H1 (cell line): ENCODE measurements around the gene OSBPL6. TPM values are rescaled to one million over a fixed set of nuclear protein-coding genes. Genes with fewer than 3 reads are reported as not detected.
A peak's percentile ranks its signal among the peaks of the same experiment; 100 is the strongest.

Experiments
- CTCF ChIA-PET: fragments of 300-600 bp; sonication (Branson Sonifier 250); formaldehyde crosslinking; loops from one replicate; lab custom pipeline; 2021; ENCODE audit not compliant: partially characterized antibody; lab: Charles Lee
- POLR2A ChIA-PET: fragments of 300-600 bp; sonication (Branson Sonifier 250); formaldehyde crosslinking; loops from one replicate; lab custom pipeline; 2021; ENCODE audit warnings: inconsistent platforms; ENCODE audit not compliant: partially characterized antibody; lab: Charles Lee
- DNase-seq, 2 experiments: peaks; one replicate each; pipeline versions ENCODE4 v3.0.0 to v3.0.0-alpha.2; 2010 to 2022; ENCODE audit warnings: low spot score in 2 of 2, low read depth in 1 of 2, mixed read lengths in 1 of 2
- FAIRE-seq: peaks from 2 replicates; lab custom pipeline; 2011; peaks lifted over from hg19 to GRCh38; lab: Jason Lieb, UNC
- H2AFZ ChIP-seq: 2 replicates; pipeline ENCODE4 v1.8.1; 2012; ENCODE audit warnings: low read length, inconsistent platforms
- H2AK5ac ChIP-seq: 2 replicates; pipeline ENCODE4 v1.6.1; 2013; ENCODE audit warnings: low read depth, low read length
- H2BK120ac ChIP-seq: replicated peaks from 2 replicates; pipeline ENCODE3; 2013; ENCODE audit warnings: low read depth, low read length, inconsistent platforms
- H2BK12ac ChIP-seq: 2 replicates; pipeline ENCODE4 v1.6.1; 2013; ENCODE audit warnings: low read depth, low read length
- H2BK15ac ChIP-seq: 2 replicates; pipeline ENCODE4 v1.6.1; 2013; ENCODE audit warnings: low read length
- H2BK20ac ChIP-seq: 2 replicates; pipeline ENCODE4 v1.6.1; 2013; ENCODE audit warnings: low read length
- H2BK5ac ChIP-seq: 2 replicates; pipeline ENCODE4 v1.6.1; 2013; ENCODE audit warnings: low read depth, low read length
- H3K14ac ChIP-seq: 2 replicates; pipeline ENCODE4 v1.6.1; 2013; ENCODE audit warnings: inconsistent platforms; ENCODE audit not compliant: insufficient read length
- H3K18ac ChIP-seq: 2 replicates; pipeline ENCODE4 v1.6.1; 2013; ENCODE audit warnings: low read length; ENCODE audit errors: extremely low read depth
- H3K23ac ChIP-seq: 2 replicates; pipeline ENCODE4 v1.6.1; 2013; ENCODE audit warnings: inconsistent platforms; ENCODE audit not compliant: insufficient read length
- H3K23me2 ChIP-seq: 2 replicates; pipeline ENCODE4 v1.6.1; 2013; ENCODE audit warnings: low read depth, low read length
- H3K27ac ChIP-seq: 2 replicates; pipeline ENCODE4 v1.6.1; 2011; ENCODE audit warnings: low read depth, low read length, inconsistent platforms
- H3K27me3 ChIP-seq, 4 experiments: replicated peaks in 1 of 4; 1 replicate in 1 of 4; 2 replicates in 3 of 4; pipeline versions ENCODE4 v1.6.1 to v1.8.1; 2011 to 2013; ENCODE audit warnings: low read length in 3 of 4, mild to moderate bottlenecking in 3 of 4, inconsistent platforms in 2 of 4, mixed read lengths in 2 of 4, moderate library complexity in 1 of 4; ENCODE audit not compliant: control insufficient read depth in 3 of 4, insufficient read depth in 3 of 4; ENCODE audit errors: extremely low read depth in 1 of 4
- H3K36me3 ChIP-seq, 4 experiments: 2 replicates each; pipeline versions ENCODE4 v1.6.1 to v1.8.1; 2011 to 2013; ENCODE audit warnings: mild to moderate bottlenecking in 4 of 4, low read length in 3 of 4, moderate library complexity in 2 of 4, control low read depth in 1 of 4, inconsistent platforms in 1 of 4; ENCODE audit not compliant: insufficient read depth in 4 of 4, control insufficient read depth in 2 of 4
- H3K4ac ChIP-seq: replicated peaks from 2 replicates; pipeline ENCODE3; 2013; ENCODE audit warnings: low read length, low read depth, mixed read lengths, inconsistent platforms; ENCODE audit not compliant: insufficient read length
- H3K4me1 ChIP-seq, 4 experiments: replicated peaks in 1 of 4; 1 replicate in 1 of 4; 2 replicates in 3 of 4; pipeline versions ENCODE4 v1.6.1 to v1.8.1; 2011 to 2013; ENCODE audit warnings: low read length in 3 of 4, inconsistent platforms in 2 of 4, mixed read lengths in 1 of 4; ENCODE audit not compliant: insufficient read depth in 4 of 4, control insufficient read depth in 3 of 4
- H3K4me2 ChIP-seq, 2 experiments: 2 replicates each; pipeline versions ENCODE4 v1.6.1 to v1.8.1; 2011 to 2013; ENCODE audit warnings: low read depth in 2 of 2, low read length in 2 of 2, control low read depth in 1 of 2, inconsistent platforms in 1 of 2, mild to moderate bottlenecking in 1 of 2; ENCODE audit not compliant: insufficient read depth in 1 of 2
- H3K4me3 ChIP-seq, 4 experiments: fragments of 200-600, 300-600 bp in 1 of 4; sonication (generic), shearing (Covaris generic), sonication (Bioruptor Twin) in 1 of 4; 2 replicates each; pipeline versions ENCODE4 v1.5.1 to v1.8.1; 2011 to 2016; ENCODE audit warnings: low read length in 4 of 4, low read depth in 3 of 4, control low read depth in 2 of 4, inconsistent platforms in 2 of 4, mild to moderate bottlenecking in 2 of 4, mixed read lengths in 1 of 4, moderate library complexity in 1 of 4; ENCODE audit not compliant: insufficient read depth in 2 of 4; ENCODE audit errors: extremely low read depth in 1 of 4
- H3K56ac ChIP-seq: replicated peaks from 2 replicates; pipeline ENCODE3; 2013; ENCODE audit warnings: low read depth, mild to moderate bottlenecking, mixed read lengths, low read length, inconsistent platforms; ENCODE audit not compliant: insufficient read length
- H3K79me1 ChIP-seq: 2 replicates; pipeline ENCODE4 v1.6.1; 2013; ENCODE audit warnings: low read depth, low read length, control low read depth
- H3K79me2 ChIP-seq, 2 experiments: 2 replicates each; pipeline versions ENCODE4 v1.6.1 to v1.8.1; 2012 to 2013; ENCODE audit warnings: low read length in 2 of 2, mild to moderate bottlenecking in 2 of 2, inconsistent platforms in 1 of 2; ENCODE audit not compliant: insufficient read depth in 2 of 2, control insufficient read depth in 1 of 2
- H3K9ac ChIP-seq, 4 experiments: replicated peaks in 1 of 4; 1 replicate in 1 of 4; 2 replicates in 3 of 4; pipeline versions ENCODE4 v1.6.1 to v1.8.1; 2011 to 2013; ENCODE audit warnings: low read depth in 3 of 4, low read length in 3 of 4, control low read depth in 2 of 4, mild to moderate bottlenecking in 2 of 4, moderate library complexity in 2 of 4, inconsistent platforms in 1 of 4; ENCODE audit errors: extremely low read depth in 1 of 4
- H3K9me3 ChIP-seq, 2 experiments: 2 replicates each; pipeline versions ENCODE4 v1.6.1 to v1.8.1; 2012 to 2013; ENCODE audit warnings: mild to moderate bottlenecking in 2 of 2, moderate library complexity in 2 of 2, control low read depth in 1 of 2, inconsistent platforms in 1 of 2, low read depth in 1 of 2, low read length in 1 of 2, mixed read lengths in 1 of 2; ENCODE audit not compliant: insufficient read depth in 2 of 2
- H4K20me1 ChIP-seq, 2 experiments: replicated peaks in 1 of 2; 2 replicates each; pipeline versions ENCODE3 to v1.8.1; 2011 to 2013; ENCODE audit warnings: inconsistent platforms in 2 of 2, low read length in 2 of 2, mild to moderate bottlenecking in 1 of 2; ENCODE audit not compliant: insufficient read depth in 2 of 2, control insufficient read depth in 1 of 2
- H4K5ac ChIP-seq: 2 replicates; pipeline ENCODE4 v1.6.1; 2013; ENCODE audit warnings: low read length, low read depth, mixed read lengths, inconsistent platforms; ENCODE audit not compliant: insufficient read length
- H4K8ac ChIP-seq: 2 replicates; pipeline ENCODE4 v1.8.0; 2013; ENCODE audit warnings: mild to moderate bottlenecking, moderate library complexity, low read length, inconsistent platforms; ENCODE audit not compliant: insufficient read depth; ENCODE audit errors: extremely low read depth
- H4K91ac ChIP-seq: replicated peaks from 2 replicates; pipeline ENCODE3; 2013; ENCODE audit warnings: low read length, mixed read lengths, inconsistent platforms; ENCODE audit not compliant: insufficient read length
- BCL11A ChIP-seq, 2 experiments: IDR thresholded peaks; one replicate each; pipeline ENCODE4 v1.6.1; 2011; ENCODE audit warnings: low read depth in 2 of 2, low read length in 2 of 2, mild to moderate bottlenecking in 2 of 2
- CHD1 ChIP-seq: IDR thresholded peaks from 2 replicates; pipeline ENCODE4 v1.6.1; 2012; ENCODE audit warnings: low read depth, low read length, improper control_type of control experiment
- GABPA ChIP-seq: IDR thresholded peaks from 2 replicates; pipeline ENCODE4 v1.6.1; 2011; ENCODE audit warnings: mild to moderate bottlenecking, low read length, moderate library complexity, borderline replicate concordance; ENCODE audit not compliant: insufficient read depth
- JUND ChIP-seq: IDR thresholded peaks from 2 replicates; pipeline ENCODE4 v1.6.1; 2011; ENCODE audit warnings: mild to moderate bottlenecking, improper control_type of control experiment, low read length
- PHF8 ChIP-seq: fragments of 200-600 bp; sonication (generic); conservative IDR thresholded peaks from 2 replicates; pipeline ENCODE4 v1.7.1; 2012; ENCODE audit warnings: low read depth, mild to moderate bottlenecking, inconsistent platforms, low read length, moderate library complexity
- SIRT6 ChIP-seq: IDR thresholded peaks from one replicate; pipeline ENCODE4 v1.7.1; 2012; ENCODE audit warnings: low read length, inconsistent platforms
- SP1 ChIP-seq: IDR thresholded peaks from 2 replicates; pipeline ENCODE4 v1.6.1; 2011; ENCODE audit warnings: low read depth, low read length
- SP4 ChIP-seq: IDR thresholded peaks from 2 replicates; pipeline ENCODE4 v1.6.1; 2012; ENCODE audit warnings: low read length, inconsistent platforms
- SUZ12 ChIP-seq: fragments of 200-600 bp; sonication (generic); IDR thresholded peaks from 2 replicates; pipeline ENCODE4 v1.6.1; 2012; ENCODE audit warnings: mild to moderate bottlenecking, inconsistent platforms, low read length, moderate library complexity, mixed read lengths
- ZNF274 ChIP-seq: IDR thresholded peaks from 2 replicates; pipeline ENCODE4 v1.7.0; 2012; ENCODE audit warnings: low read length, borderline replicate concordance; ENCODE audit errors: extremely low read depth
- WGBS, 2 experiments: shearing (Covaris generic) in 1 of 2; methylation state at CpG; one replicate each; pipeline versions ENCODE4 v1.1.6 to v1.1.7; 2013 to 2015; ENCODE audit warnings: low lambda C conversion rate in 2 of 2, mixed read lengths in 2 of 2, inconsistent platforms in 1 of 2, low coverage in 1 of 2, missing lambda C conversion rate in 1 of 2; ENCODE audit not compliant: insufficient replicate concordance in 2 of 2, insufficient coverage in 1 of 2, insufficient read length in 1 of 2; ENCODE audit errors: extremely low coverage in 1 of 2, missing lambda C conversion rate in 1 of 2; 5-methylcytosine and 5-hydroxymethylcytosine counted together
- polyA plus RNA-seq, 7 experiments: library from polyadenylated mRNA; depleted of rRNA in 3 of 7; stranded (reverse) in 5 of 7; unstranded in 2 of 7; fragments of >200 nt in 5 of 7; fragments of 200-250 nt in 2 of 7; gene quantifications; 1 replicate in 5 of 7; 2 replicates in 1 of 7; 4 replicates in 1 of 7; pipeline versions ENCODE4 v1.2.1 to v1.2.3, GENCODE V29; 2011 to 2013; ENCODE audit warnings: missing spikeins in 2 of 7, mixed read lengths in 2 of 7
- total RNA-seq: library from RNA; stranded (reverse); fragmentation: NEBNext Ultra II Directional; extraction: Animal tissue kit (Norgen Biotek cat#: 25700); gene quantifications from 2 replicates; pipeline ENCODE4 v1.2.1, GENCODE V29; 2021

The OSBPL6 gene
- total and polyA plus RNA-seq, 2 of the 8 experiments (the other 6 are each of a cell fraction or from before 2014, with no cell fraction given) = 1.7 to 5.6 TPM

- POLR2A ChIA-PET = interaction anchor here (1.1 kb wide), 1 partner anchor 50 kb away, joined by 4 read pairs; no protein-coding TSS in a partner anchor
- no peak overlapping the region for H2BK5ac ChIP-seq
- H2BK15ac ChIP-seq = no peak overlapping the region
- H4K20me1 ChIP-seq = no peaks in the 10 kb centered on the region
- no peak overlapping the region for H4K8ac ChIP-seq
- H3K56ac ChIP-seq = peak overlapping the region; percentile 27
- TF ChIP-seq GABPA = no peak
- TF ChIP-seq JUND = no peak
- no peak for TF ChIP-seq PHF8
- no peak for TF ChIP-seq SP1
- TF ChIP-seq SUZ12 = no peak
- TF ChIP-seq SIRT6 = no peak
- no peak for TF ChIP-seq CHD1
- TF ChIP-seq SP4 = no peak
- no peak for TF ChIP-seq BCL11A (IDR thresholded peaks at IDR 0.05; ENCODE audit: low read depth in 2 of 2, low read length in 2 of 2)
- no peak for TF ChIP-seq ZNF274
- no peak overlapping the region for H2BK12ac ChIP-seq
- FAIRE-seq (no peak), DNase-seq (no peak)
- H3K4ac ChIP-seq = no peak overlapping the region
- no peak overlapping the region for H3K14ac ChIP-seq
- no peaks in the 10 kb centered on the region for H3K9me3 ChIP-seq
- no peak overlapping the region for H2AFZ ChIP-seq
- no peak overlapping the region for H3K18ac ChIP-seq
- 94% methylated on average over 7 of the region's 7 CpGs; no CpG with 5 or more reads in 1 of the 2 experiments for whole genome bisulfite sequencing, 2 experiments
- H3K4me1 ChIP-seq = no peaks in the 10 kb centered on the region
- no peak overlapping the region for H4K91ac ChIP-seq
- no peaks in the 10 kb centered on the region for H3K23me2 ChIP-seq
- H3K27me3 ChIP-seq = no peaks in the 10 kb centered on the region
- no peak overlapping the region for H2AK5ac ChIP-seq
- no peak overlapping the region for H3K27ac ChIP-seq
- H3K9ac ChIP-seq = no peak overlapping the region
- no peak overlapping the region for H2BK20ac ChIP-seq
- no peak overlapping the region for H3K4me3 ChIP-seq
- no peak overlapping the region for H3K4me2 ChIP-seq
- no peak overlapping the region for H2BK120ac ChIP-seq
- H3K23ac ChIP-seq = no peak overlapping the region
- no peaks in the 10 kb centered on the region for H3K79me2 ChIP-seq
- no peaks in the 10 kb centered on the region for H3K79me1 ChIP-seq
- no peak overlapping the region for H4K5ac ChIP-seq
- no peaks in the 10 kb centered on the region; a peak in 1 of 8 replicates for H3K36me3 ChIP-seq
- CTCF ChIA-PET = no interaction called here
Observed at GRCh38 chr2:178244777-178245176, 50.5 kb downstream of the OSBPL6 start.
